Muscle of leg (tissue), 11 donors: ENCODE data around the gene TFEB. TPM values are rescaled to one million over a fixed set of nuclear protein-coding genes. Genes with fewer than 3 reads are reported as not detected.

ENCODE experiments used
- DNase-seq: peaks from one replicate; pipeline ENCODE4 v3.0.0; 2013
- H3K27ac ChIP-seq: one replicate; pipeline ENCODE4 v1.5.1; 2013; ENCODE audit warnings: mild to moderate bottlenecking, low read length, control low read depth
- H3K27me3 ChIP-seq: one replicate; pipeline ENCODE4 v1.6.1; 2013; ENCODE audit warnings: low read length; ENCODE audit not compliant: control insufficient read depth, insufficient read depth
- H3K36me3 ChIP-seq: one replicate; pipeline ENCODE4 v1.6.1; 2013; ENCODE audit warnings: low read length; ENCODE audit not compliant: control insufficient read depth, insufficient read depth
- H3K4me1 ChIP-seq: one replicate; pipeline ENCODE4 v1.6.1; 2013; ENCODE audit warnings: low read length; ENCODE audit not compliant: control insufficient read depth, insufficient read depth
- H3K4me3 ChIP-seq: one replicate; pipeline ENCODE4 v1.5.1; 2013; ENCODE audit warnings: low read length, control low read depth
- H3K9me3 ChIP-seq: replicated peaks from 2 replicates; pipeline ENCODE4 v1.6.1; 2013; ENCODE audit warnings: low read depth, low read length; ENCODE audit not compliant: control insufficient read depth
- WGBS: methylation state at CpG from one replicate; pipeline ENCODE4 v1.1.5; 2013; ENCODE audit warnings: missing lambda C conversion rate; ENCODE audit not compliant: insufficient coverage; 5-methylcytosine and 5-hydroxymethylcytosine counted together
- polyA plus RNA-seq, 8 donors: library from polyadenylated mRNA; unstranded; fragments of 120-200 nt; gene quantifications; one replicate each; pipeline versions ENCODE4 v1.2.1 to v1.2.3, GENCODE V29; 2013; ENCODE audit warnings: inconsistent platforms in 1 of 8, low replicate concordance in 1 of 8; ENCODE audit not compliant: insufficient read length in 8 of 8, insufficient read depth in 1 of 8
- total RNA-seq: library from RNA; stranded (reverse); fragments of 120-200 nt; gene quantifications from one replicate; pipeline ENCODE4 v1.2.4, GENCODE V29; 2013

TFEB gene
- total and polyA plus RNA-seq, 9 donors, result 6.1 to 12.3 (median 7.5) TPM

- Histone ChIP-seq H3K9me3 (no peaks in the 10 kb centered on the region), H3K27me3 (peaks cover 11% of the 10 kb centered on the region), H3K4me3 (peak overlapping the region; percentile 78), H3K4me1 (peaks cover 81% of the 10 kb centered on the region), H3K36me3 (peaks cover 15% of the 10 kb centered on the region), H3K27ac (peak overlapping the region; percentile 92)
- DNase-seq, result peak; percentile 92
- 4% methylated on average over 15 of the region's 40 CpGs for WGBS
Measured at GRCh38 chr6:41638935-41639808, 96.2 kb downstream of the TFEB start.

DNA sequence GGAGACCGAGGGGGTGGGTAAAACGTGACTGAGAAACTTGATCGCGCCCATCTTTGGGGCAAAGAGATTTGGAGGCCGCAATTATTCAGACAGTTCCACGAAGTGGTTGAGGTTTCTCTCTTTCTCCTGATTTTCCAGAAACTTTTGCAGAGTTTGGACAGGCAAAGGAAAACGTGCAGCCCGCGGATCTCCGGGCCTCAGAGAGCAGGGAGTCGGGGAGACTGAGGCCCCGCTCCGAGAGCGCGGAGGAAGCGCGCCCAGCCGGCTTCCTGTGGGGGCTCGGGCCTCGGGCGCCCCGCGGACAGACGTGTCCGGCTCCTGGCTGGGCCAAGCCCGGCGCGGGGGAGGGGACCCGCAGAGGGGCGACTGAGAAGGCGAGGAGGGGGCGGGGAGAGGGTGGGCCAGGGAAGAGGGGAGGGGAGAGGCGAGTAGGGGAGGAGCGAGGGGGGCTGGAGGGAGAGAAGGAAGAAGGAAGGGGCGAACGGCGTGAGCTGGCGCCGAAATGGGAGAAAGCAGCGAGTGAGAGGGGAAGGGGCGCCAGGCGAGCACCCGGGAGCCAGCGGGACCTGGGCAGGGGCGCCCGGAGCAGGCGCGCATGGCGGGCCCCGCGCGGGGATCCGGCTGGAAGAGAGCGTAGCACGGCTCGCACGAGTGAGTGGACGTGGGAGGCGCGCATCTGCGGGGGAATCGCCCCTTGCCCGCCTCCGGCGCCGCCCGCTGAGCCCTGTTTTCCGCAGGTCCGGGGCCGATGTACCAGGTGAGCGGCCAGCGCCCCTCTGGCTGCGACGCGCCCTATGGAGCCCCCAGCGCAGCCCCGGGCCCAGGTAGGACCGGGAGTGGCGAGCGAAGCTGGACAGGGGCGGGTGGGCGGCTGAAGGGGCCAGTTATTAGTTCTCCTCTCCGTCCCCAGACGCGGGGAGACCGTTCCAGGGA is 97.1 kb downstream of the TFEB start, which contains the start of gene MDFI:
MDFI (plus strand) TSS at position 467 of the 933 bp plus-strand sequence; CDS start at position 749, 282 bp downstream.
- H3K27me3 ChIP-seq, result peaks cover 11% of the 10 kb centered on the region
- peak within 1 kb of the TSS; percentile 92 for H3K27ac ChIP-seq

DNA sequence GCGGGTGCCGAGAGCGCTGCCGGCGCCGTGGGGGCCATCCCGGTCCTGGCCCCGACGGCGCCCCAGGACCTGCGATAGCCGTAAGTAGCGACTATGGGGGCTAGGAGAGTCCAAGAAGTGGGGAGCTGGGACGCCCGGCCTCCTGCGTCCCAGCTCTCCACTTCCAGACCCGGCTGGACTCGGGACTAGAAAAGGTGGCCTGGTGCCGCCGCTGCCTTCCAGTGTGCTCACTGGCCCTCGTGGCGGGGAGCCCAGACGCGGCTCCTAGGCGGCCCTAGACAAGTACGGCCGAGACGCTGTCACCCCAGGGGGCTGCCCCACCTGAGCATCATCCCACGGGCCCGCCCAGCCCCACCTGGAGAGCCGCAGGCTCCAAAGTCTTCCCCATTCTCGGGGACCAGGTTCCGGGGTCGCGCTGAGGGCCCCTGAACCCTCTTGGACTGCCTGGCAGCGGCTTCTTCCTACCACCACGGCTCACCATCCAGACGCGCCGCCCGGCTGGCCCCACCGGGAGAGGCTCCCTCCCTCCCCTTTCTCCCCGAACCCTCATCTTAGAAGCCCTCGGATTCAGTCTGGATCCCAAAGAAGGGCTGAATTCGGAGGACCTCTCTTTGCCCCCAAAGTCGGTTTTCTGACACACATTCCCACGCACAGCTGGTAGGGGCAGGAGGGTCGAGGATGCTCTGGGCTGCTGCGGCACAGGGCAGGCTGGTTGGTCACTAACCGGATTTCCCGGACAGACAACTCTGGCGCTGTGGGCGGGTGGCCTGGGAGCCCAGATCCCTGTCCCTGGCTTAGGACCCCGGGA is 98.0 kb downstream of the TFEB start:
- Histone ChIP-seq H3K27ac (peak overlapping the region; percentile 89), H3K4me1 (peaks cover 67% of the 10 kb centered on the region), H3K4me3 (peak overlapping the region; percentile 78), H3K36me3 (peaks cover 12% of the 10 kb centered on the region), H3K9me3 (no peaks in the 10 kb centered on the region), H3K27me3 (peaks cover 11% of the 10 kb centered on the region)
- 3% methylated on average over 31 of the region's 54 CpGs for WGBS
- DNase-seq, result no peak

More for the DNA sequence above, 97.1 kb downstream of the TFEB start, which contains the start of gene MDFI:
- under 1% methylated on average over 79 of the region's 86 CpGs for WGBS
- H3K9me3 ChIP-seq, result no peaks in the 10 kb centered on the region
- peak; percentile 93 for DNase-seq
- H3K36me3 ChIP-seq, result peaks cover 15% of the 10 kb centered on the region
- peak within 1 kb of the TSS; percentile 78 for H3K4me3 ChIP-seq
- H3K4me1 ChIP-seq, result peaks cover 76% of the 10 kb centered on the region

- 14% methylated on average over 31 of the region's 31 CpGs for WGBS
- Histone ChIP-seq H3K4me3 (peak overlapping the region; percentile 78), H3K9me3 (no peaks in the 10 kb centered on the region), H3K36me3 (peaks cover 11% of the 10 kb centered on the region), H3K4me1 (peaks cover 61% of the 10 kb centered on the region), H3K27me3 (peaks cover 11% of the 10 kb centered on the region), H3K27ac (no peak overlapping the region)
- DNase-seq, result peak; percentile 45
Measured at GRCh38 chr6:41636833-41637193, 98.6 kb downstream of the TFEB start.

GRCh38 chr6:41635365-41635764 is 100.0 kb downstream of the TFEB start:
- WGBS, result 83% methylated on average over 3 of the region's 6 CpGs
- DNase-seq, result no peak
- Histone ChIP-seq H3K4me3 (no peak overlapping the region), H3K36me3 (no peaks in the 10 kb centered on the region), H3K4me1 (peaks cover 55% of the 10 kb centered on the region), H3K27ac (no peak overlapping the region), H3K27me3 (peaks cover 11% of the 10 kb centered on the region), H3K9me3 (no peaks in the 10 kb centered on the region)

DNA sequence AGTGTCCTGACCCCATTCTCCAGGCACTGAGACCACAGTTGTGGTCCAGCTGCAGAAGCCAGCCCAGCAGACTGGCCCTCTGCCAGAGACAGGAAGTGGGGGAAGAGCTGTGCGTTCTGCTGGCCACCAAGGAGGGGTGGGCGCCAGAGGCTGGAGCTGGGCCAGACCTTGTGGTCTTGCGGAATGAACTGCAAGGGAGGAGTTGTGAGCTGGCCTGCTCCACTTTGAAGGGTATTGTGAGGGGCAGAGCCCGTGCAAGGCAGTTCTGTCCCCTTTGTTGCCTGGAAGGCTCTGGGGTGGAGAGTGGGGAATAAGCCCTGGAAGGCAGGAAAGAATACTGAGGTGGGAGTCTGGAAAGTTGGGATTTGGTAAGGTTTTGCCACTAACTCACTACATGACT is 100.8 kb downstream of the TFEB start:
- Histone ChIP-seq H3K4me1 (peaks cover 53% of the 10 kb centered on the region), H3K9me3 (no peaks in the 10 kb centered on the region), H3K27ac (no peak overlapping the region), H3K4me3 (no peak overlapping the region), H3K27me3 (peaks cover 11% of the 10 kb centered on the region), H3K36me3 (no peaks in the 10 kb centered on the region)
- DNase-seq, result peak; percentile 72
- WGBS, result 3% methylated on average over 4 of the region's 4 CpGs

Other genes starting within 250 kb of the TFEB start
- 3.0 TPM for gene FOXP4, start 189.2 kb downstream of the TFEB start, total RNA-seq
- 10 to 100 TPM; 11.3 to 25.7 (median 14.7) TPM for gene FOXP4, start 189.2 kb downstream of the TFEB start, polyA plus RNA-seq
- gene MDFI, start 97.1 kb downstream of the TFEB start, total RNA-seq, result 77.4 TPM
- gene MDFI, start 97.1 kb downstream of the TFEB start, polyA plus RNA-seq, result 10 to 100 TPM; 47.7 to 86.3 (median 74.8) TPM
- gene PGC, start 11.8 kb upstream of the TFEB start, total RNA-seq, result not detected
- under 1 TPM in 3 of 8 donors, not detected in 5; 0.21 to 0.41 (median 0.39) TPM for gene PGC, start 11.8 kb upstream of the TFEB start, polyA plus RNA-seq
- gene FRS3, start 44.3 kb upstream of the TFEB start, total RNA-seq, result 3.5 TPM
- 1 to 10 TPM; 5.9 to 9.4 (median 7.4) TPM for gene FRS3, start 44.3 kb upstream of the TFEB start, polyA plus RNA-seq
- 2.6 TPM for gene PRICKLE4, start 45.2 kb upstream of the TFEB start, total RNA-seq
- 1 to 10 TPM; 1.7 to 6.4 (median 2.7) TPM for gene PRICKLE4, start 45.2 kb upstream of the TFEB start, polyA plus RNA-seq
- gene TOMM6, start 52.1 kb upstream of the TFEB start, total RNA-seq, result 134 TPM
- 100 to 1,000 TPM; 149 to 178 (median 169) TPM for gene TOMM6, start 52.1 kb upstream of the TFEB start, polyA plus RNA-seq
- gene USP49, start 159.8 kb upstream of the TFEB start, total RNA-seq, result 2.7 TPM
- gene USP49, start 159.8 kb upstream of the TFEB start, polyA plus RNA-seq, result 1 to 10 TPM; 4.6 to 6.4 (median 5.1) TPM
- gene MED20, start 185.5 kb upstream of the TFEB start, total RNA-seq, result 17.8 TPM
- gene MED20, start 185.5 kb upstream of the TFEB start, polyA plus RNA-seq, result 10 to 100 TPM; 16.1 to 21.2 (median 18.9) TPM
- 12.2 TPM for gene BYSL, start 185.9 kb upstream of the TFEB start, total RNA-seq
- gene BYSL, start 185.9 kb upstream of the TFEB start, polyA plus RNA-seq, result 10 to 100 TPM; 33.0 to 45.7 (median 39.2) TPM
- gene CCND3, start 206.2 kb upstream of the TFEB start, total RNA-seq, result 30.2 TPM
- gene CCND3, start 206.2 kb upstream of the TFEB start, polyA plus RNA-seq, result 10 to 100 TPM; 65.7 to 99.9 (median 83.6) TPM